ENCODE data around the gene AKAP13. TPM values are rescaled to one million over a fixed set of nuclear protein-coding genes. Genes with fewer than 3 reads are reported as not detected.
A peak's percentile ranks its signal among the peaks of the same experiment; 100 is the strongest.

AKAP13 gene
- total and polyA plus RNA-seq, 2 experiments from 2014 or later, result 53.1 to 108 TPM

GRCh38 chr15:85414991-85415390 is 34.6 kb downstream of the AKAP13 start:
- no peaks in the 10 kb centered on the region for H3K36me3 ChIP-seq
- no peaks in the 10 kb centered on the region for H3K27me3 ChIP-seq
- no peak overlapping the region for H3K27ac ChIP-seq
- TF ChIP-seq CTCF (IDR thresholded peaks at IDR 0.05; ENCODE audit: low read depth, low read length), result no peak
- H3K4me1 ChIP-seq (ENCODE audit: low read depth), result no peaks in the 10 kb centered on the region
- no peaks in the 10 kb centered on the region for H3K9me3 ChIP-seq (ENCODE audit: low read depth)
- no peak overlapping the region for H3K4me3 ChIP-seq
- DNase-seq (ENCODE audit: low read depth in 1 of 2, low spot score in 1 of 2), result no peak

- H3K27me3 ChIP-seq, result no peaks in the 10 kb centered on the region
- H3K9me3 ChIP-seq (ENCODE audit: low read depth), result no peaks in the 10 kb centered on the region
- H3K4me1 ChIP-seq (ENCODE audit: low read depth), result peaks cover 3% of the 10 kb centered on the region
- no peak for DNase-seq (ENCODE audit: low read depth in 1 of 2, low spot score in 1 of 2)
- no peak overlapping the region for H3K27ac ChIP-seq
- no peaks in the 10 kb centered on the region for H3K36me3 ChIP-seq
- no peak overlapping the region for H3K4me3 ChIP-seq
- no peak for TF ChIP-seq CTCF (IDR thresholded peaks at IDR 0.05; ENCODE audit: low read depth, low read length)
Observed at GRCh38 chr15:85415783-85416182, 35.4 kb downstream of the AKAP13 start.

DNA sequence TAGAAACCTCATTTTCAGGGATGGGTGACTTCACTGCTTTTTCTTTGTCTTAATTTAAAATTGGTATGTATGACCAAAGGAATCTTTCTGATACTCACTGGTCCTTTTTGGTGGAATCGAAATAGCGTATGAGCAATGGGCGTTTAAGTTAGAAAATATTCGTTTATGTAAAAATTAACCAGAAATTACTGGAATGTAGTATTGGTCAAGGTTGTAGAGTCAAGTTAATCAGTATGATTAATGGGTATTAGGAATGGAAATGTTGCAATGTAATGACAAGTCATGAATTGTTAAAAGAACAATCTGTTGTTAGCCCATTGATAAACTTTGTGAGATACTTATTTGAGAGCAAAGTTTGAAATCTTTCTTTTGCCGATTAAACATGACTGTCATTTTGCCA is 36.9 kb downstream of the AKAP13 start:
- H3K36me3 ChIP-seq, result no peaks in the 10 kb centered on the region
- H3K4me1 ChIP-seq (ENCODE audit: low read depth), result peaks cover 18% of the 10 kb centered on the region
- no peak for DNase-seq (ENCODE audit: low read depth in 1 of 2, low spot score in 1 of 2)
- no peak for TF ChIP-seq CTCF (IDR thresholded peaks at IDR 0.05; ENCODE audit: low read depth, low read length)
- no peak overlapping the region for H3K27ac ChIP-seq
- no peaks in the 10 kb centered on the region for H3K9me3 ChIP-seq (ENCODE audit: low read depth)
- no peaks in the 10 kb centered on the region for H3K27me3 ChIP-seq
- no peak overlapping the region for H3K4me3 ChIP-seq

- DNase-seq (ENCODE audit: low read depth in 1 of 2, low spot score in 1 of 2), result no peak
- H3K36me3 ChIP-seq, result no peaks in the 10 kb centered on the region
- TF ChIP-seq CTCF (IDR thresholded peaks at IDR 0.05; ENCODE audit: low read depth, low read length), result no peak
Observed at GRCh38 chr15:85419161-85419560, 38.8 kb downstream of the AKAP13 start.

GRCh38 chr15:85421116-85421925 is 40.9 kb downstream of the AKAP13 start:
- Histone ChIP-seq H3K4me1 (ENCODE audit: low read depth) (peaks cover 22% of the 10 kb centered on the region), H3K27me3 (no peaks in the 10 kb centered on the region), H3K4me3 (no peak overlapping the region), H3K27ac (peak overlapping the region; percentile 31), H3K9me3 (ENCODE audit: low read depth) (no peaks in the 10 kb centered on the region), H3K36me3 (no peaks in the 10 kb centered on the region)
- peak; percentile 41 to 60 for DNase-seq (ENCODE audit: low read depth in 1 of 2, low spot score in 1 of 2)
- no peak for TF ChIP-seq CTCF (IDR thresholded peaks at IDR 0.05; ENCODE audit: low read depth, low read length)

More at GRCh38 chr15:85419161-85419560, 38.8 kb downstream of the AKAP13 start:
- Histone ChIP-seq H3K9me3 (ENCODE audit: low read depth) (no peaks in the 10 kb centered on the region), H3K27me3 (no peaks in the 10 kb centered on the region), H3K4me1 (ENCODE audit: low read depth) (peaks cover 22% of the 10 kb centered on the region), H3K27ac (no peak overlapping the region), H3K4me3 (no peak overlapping the region)
